Right renal pelvis (tissue), 4 donors: ENCODE data around the gene TMEM250. TPM values are rescaled to one million over a fixed set of nuclear protein-coding genes. Genes with fewer than 3 reads are reported as not detected.
"Not testable (repeated sequence)": the region's sequence is repeated elsewhere in the genome, so short reads cannot be mapped to it uniquely, and the experiment has no call there.

Experiments used
- DNase-seq, 4 donors: peaks; one replicate each; pipeline ENCODE4 v3.0.0-alpha.2; 2013; ENCODE audit warnings: low read depth in 4 of 4, low spot score in 3 of 4, missing footprints in 1 of 4
- polyA plus RNA-seq, 4 donors: library from polyadenylated mRNA; unstranded; fragments of 120-200 nt; gene quantifications; one replicate each; pipeline ENCODE4 v1.2.1, GENCODE V29; 2013; ENCODE audit not compliant: insufficient read length in 4 of 4

Gene TMEM250
- polyA plus RNA-seq: 10 to 100 TPM; 16.7 to 23.5 (median 18.3) TPM

- DNase-seq: peak; percentile 86 to 99 (median 90)
Observed at GRCh38 chr9:136118320-136119060, at the start of gene TMEM250. TMEM250 (minus strand) TSS chr9:136118875; CDS start chr9:136116900, 1,975 bp downstream.

GRCh38 chr9:136163248-136163850 is 44.7 kb upstream of the TMEM250 start:
- no peak for DNase-seq

GRCh38 chr9:136160995-136161610 is 42.4 kb upstream of the TMEM250 start:
- DNase-seq: no peak

- DNase-seq: no peak
Observed at GRCh38 chr9:136160381-136160841, 41.7 kb upstream of the TMEM250 start.

GRCh38 chr9:136159851-136160250 is 41.2 kb upstream of the TMEM250 start:
- no peak for DNase-seq

GRCh38 chr9:136157477-136158265 is 39.0 kb upstream of the TMEM250 start:
- no peak for DNase-seq

- no peak for DNase-seq
Observed at GRCh38 chr9:136156209-136157120, 37.8 kb upstream of the TMEM250 start.

GRCh38 chr9:136155576-136155975 is 36.9 kb upstream of the TMEM250 start:
- no peak for DNase-seq

GRCh38 chr9:136154943-136155342 is 36.3 kb upstream of the TMEM250 start:
- DNase-seq: no peak

GRCh38 chr9:136153381-136154065 is 34.8 kb upstream of the TMEM250 start:
- DNase-seq: no peak

GRCh38 chr9:136152931-136153330 is 34.3 kb upstream of the TMEM250 start:
- no peak for DNase-seq

GRCh38 chr9:136152543-136152866 is 33.8 kb upstream of the TMEM250 start:
- no peak for DNase-seq

GRCh38 chr9:136151848-136152542 is 33.3 kb upstream of the TMEM250 start:
- no peak for DNase-seq

GRCh38 chr9:136151214-136151804 is 32.6 kb upstream of the TMEM250 start:
- DNase-seq: no peak

GRCh38 chr9:136150664-136151213 is 32.1 kb upstream of the TMEM250 start:
- DNase-seq: not testable (repeated sequence)

GRCh38 chr9:136149853-136150252 is 31.2 kb upstream of the TMEM250 start:
- DNase-seq: no peak

- no peak for DNase-seq
Observed at GRCh38 chr9:136149337-136149736, 30.7 kb upstream of the TMEM250 start.

- DNase-seq: no peak
Observed at GRCh38 chr9:136148766-136149165, 30.1 kb upstream of the TMEM250 start.
